Measurements from ENCODE around the gene ARL3. TPM values are rescaled to one million over a fixed set of nuclear protein-coding genes. Genes with fewer than 3 reads are reported as not detected.

ARL3 gene
- total RNA-seq, 1 experiment from 2014 or later: 13.3 TPM

DNA sequence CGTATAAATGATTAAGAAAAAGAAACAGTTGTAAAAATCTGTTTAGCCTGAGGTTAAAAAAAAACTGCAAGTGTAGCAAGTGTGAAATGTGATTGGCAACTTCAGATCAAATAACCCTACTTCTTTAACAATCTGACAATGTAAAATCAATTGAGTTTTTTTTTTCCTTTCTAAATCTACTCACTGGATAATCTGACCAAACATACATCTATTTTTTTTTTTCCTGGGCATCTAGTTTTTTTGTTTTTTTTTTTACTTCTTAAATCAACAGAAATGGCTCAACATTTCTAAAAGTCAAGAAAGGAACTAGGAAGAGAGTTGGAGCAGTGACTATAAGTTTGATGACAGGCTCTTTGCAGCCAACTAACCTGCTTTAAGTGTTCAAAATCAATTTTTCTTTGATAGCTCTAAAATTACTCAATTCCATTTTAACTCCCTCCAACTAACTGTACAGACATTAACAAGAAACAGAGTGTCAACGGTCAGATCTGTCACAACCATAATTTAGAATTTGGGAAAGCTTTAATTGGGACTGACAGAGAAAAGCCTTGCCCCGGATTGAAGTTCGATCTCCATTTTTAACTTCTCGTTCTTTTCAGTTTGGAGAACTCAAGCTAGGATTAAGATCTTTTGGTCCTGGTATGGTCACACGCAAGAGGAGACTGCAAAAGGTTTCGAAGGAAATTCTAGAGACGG lies 1.2 kb downstream of the ARL3 start:
- no peak for TF ChIP-seq ZNF219 (CRISPR knock-in tag; IDR thresholded peaks at IDR 0.05; ENCODE audit: borderline replicate concordance)
- TF ChIP-seq, protein P1, sequence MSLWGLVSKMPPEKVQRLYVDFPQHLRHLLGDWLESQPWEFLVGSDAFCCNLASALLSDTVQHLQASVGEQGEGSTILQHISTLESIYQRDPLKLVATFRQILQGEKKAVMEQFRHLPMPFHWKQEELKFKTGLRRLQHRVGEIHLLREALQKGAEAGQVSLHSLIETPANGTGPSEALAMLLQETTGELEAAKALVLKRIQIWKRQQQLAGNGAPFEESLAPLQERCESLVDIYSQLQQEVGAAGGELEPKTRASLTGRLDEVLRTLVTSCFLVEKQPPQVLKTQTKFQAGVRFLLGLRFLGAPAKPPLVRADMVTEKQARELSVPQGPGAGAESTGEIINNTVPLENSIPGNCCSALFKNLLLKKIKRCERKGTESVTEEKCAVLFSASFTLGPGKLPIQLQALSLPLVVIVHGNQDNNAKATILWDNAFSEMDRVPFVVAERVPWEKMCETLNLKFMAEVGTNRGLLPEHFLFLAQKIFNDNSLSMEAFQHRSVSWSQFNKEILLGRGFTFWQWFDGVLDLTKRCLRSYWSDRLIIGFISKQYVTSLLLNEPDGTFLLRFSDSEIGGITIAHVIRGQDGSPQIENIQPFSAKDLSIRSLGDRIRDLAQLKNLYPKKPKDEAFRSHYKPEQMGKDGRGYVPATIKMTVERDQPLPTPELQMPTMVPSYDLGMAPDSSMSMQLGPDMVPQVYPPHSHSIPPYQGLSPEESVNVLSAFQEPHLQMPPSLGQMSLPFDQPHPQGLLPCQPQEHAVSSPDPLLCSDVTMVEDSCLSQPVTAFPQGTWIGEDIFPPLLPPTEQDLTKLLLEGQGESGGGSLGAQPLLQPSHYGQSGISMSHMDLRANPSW (CRISPR knock-in tag; conservative IDR thresholded peaks at IDR 0.05; ENCODE audit: low read depth): no peak
- no peak for TF ChIP-seq SMAD3 (CRISPR knock-in tag; IDR thresholded peaks at IDR 0.05; ENCODE audit: borderline replicate concordance)
- TF ChIP-seq TEAD1 (CRISPR knock-in tag; IDR thresholded peaks at IDR 0.05): no peak
- TF ChIP-seq FOXP1 (CRISPR knock-in tag; IDR thresholded peaks at IDR 0.05; ENCODE audit: borderline replicate concordance): no peak
- no peak for TF ChIP-seq NFATC4 (CRISPR knock-in tag; IDR thresholded peaks at IDR 0.05)
- TF ChIP-seq TCF7 (CRISPR knock-in tag; IDR thresholded peaks at IDR 0.05; ENCODE audit: low read depth): no peak
- TF ChIP-seq ZNF671 (CRISPR knock-in tag; IDR thresholded peaks at IDR 0.05): no peak
- TF ChIP-seq ZNF317 (CRISPR knock-in tag; IDR thresholded peaks at IDR 0.05; ENCODE audit: borderline replicate concordance, low read depth): no peak
- TF ChIP-seq, protein P2, sequence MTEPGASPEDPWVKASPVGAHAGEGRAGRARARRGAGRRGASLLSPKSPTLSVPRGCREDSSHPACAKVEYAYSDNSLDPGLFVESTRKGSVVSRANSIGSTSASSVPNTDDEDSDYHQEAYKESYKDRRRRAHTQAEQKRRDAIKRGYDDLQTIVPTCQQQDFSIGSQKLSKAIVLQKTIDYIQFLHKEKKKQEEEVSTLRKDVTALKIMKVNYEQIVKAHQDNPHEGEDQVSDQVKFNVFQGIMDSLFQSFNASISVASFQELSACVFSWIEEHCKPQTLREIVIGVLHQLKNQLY (CRISPR knock-in tag; IDR thresholded peaks at IDR 0.05): no peak
- no peak for TF ChIP-seq OVOL2 (CRISPR knock-in tag; IDR thresholded peaks at IDR 0.05; ENCODE audit: borderline replicate concordance)
- TF ChIP-seq PRRX2 (CRISPR knock-in tag; IDR thresholded peaks at IDR 0.05): no peak
- TF ChIP-seq, protein P3, sequence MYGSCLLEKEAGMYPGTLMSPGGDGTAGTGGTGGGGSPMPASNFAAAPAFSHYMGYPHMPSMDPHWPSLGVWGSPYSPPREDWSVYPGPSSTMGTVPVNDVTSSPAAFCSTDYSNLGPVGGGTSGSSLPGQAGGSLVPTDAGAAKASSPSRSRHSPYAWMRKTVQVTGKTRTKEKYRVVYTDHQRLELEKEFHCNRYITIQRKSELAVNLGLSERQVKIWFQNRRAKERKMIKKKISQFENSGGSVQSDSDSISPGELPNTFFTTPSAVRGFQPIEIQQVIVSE (CRISPR knock-in tag; IDR thresholded peaks at IDR 0.05; ENCODE audit: borderline replicate concordance): no peak
- TF ChIP-seq, protein P4, sequence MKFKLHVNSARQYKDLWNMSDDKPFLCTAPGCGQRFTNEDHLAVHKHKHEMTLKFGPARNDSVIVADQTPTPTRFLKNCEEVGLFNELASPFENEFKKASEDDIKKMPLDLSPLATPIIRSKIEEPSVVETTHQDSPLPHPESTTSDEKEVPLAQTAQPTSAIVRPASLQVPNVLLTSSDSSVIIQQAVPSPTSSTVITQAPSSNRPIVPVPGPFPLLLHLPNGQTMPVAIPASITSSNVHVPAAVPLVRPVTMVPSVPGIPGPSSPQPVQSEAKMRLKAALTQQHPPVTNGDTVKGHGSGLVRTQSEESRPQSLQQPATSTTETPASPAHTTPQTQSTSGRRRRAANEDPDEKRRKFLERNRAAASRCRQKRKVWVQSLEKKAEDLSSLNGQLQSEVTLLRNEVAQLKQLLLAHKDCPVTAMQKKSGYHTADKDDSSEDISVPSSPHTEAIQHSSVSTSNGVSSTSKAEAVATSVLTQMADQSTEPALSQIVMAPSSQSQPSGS (CRISPR knock-in tag; IDR thresholded peaks at IDR 0.05; ENCODE audit: borderline replicate concordance, low read depth): no peak
- TF ChIP-seq SMAD4 (CRISPR knock-in tag; IDR thresholded peaks at IDR 0.05): no peak
- ATAC-seq (no peak), DNase-seq (ENCODE audit: low spot score) (no peak)
- H3K27me3 Mint-ChIP-seq (ENCODE audit: low read depth): no peaks in the 10 kb centered on the region
- H3K9me3 Mint-ChIP-seq: no peaks in the 10 kb centered on the region
- H3K27ac Mint-ChIP-seq: peak overlapping the region; percentile 59
- peaks cover 39% of the 10 kb centered on the region for H3K4me1 Mint-ChIP-seq
- H3K36me3 Mint-ChIP-seq: peaks cover 4% of the 10 kb centered on the region; the same call in 1 of the 2 replicates
- ChIA-PET POLR2A (interaction anchor here (1.0 to 2.8 kb wide), 4 partner anchors 30 to 64 kb away, joined by 5 to 13 read pairs (median 8); partner anchors contain the start of gene WBP1L), CTCF (interaction anchor here (0.9 to 6.4 kb wide), 19 partner anchors 8 to 564 kb away, joined by 3 to 101 read pairs (median 4); partner anchors contain the start of genes ACTR1A, AS3MT, BORCS7 and CNNM2)
- peak overlapping the region; percentile 90 for H3K4me3 Mint-ChIP-seq

DNA sequence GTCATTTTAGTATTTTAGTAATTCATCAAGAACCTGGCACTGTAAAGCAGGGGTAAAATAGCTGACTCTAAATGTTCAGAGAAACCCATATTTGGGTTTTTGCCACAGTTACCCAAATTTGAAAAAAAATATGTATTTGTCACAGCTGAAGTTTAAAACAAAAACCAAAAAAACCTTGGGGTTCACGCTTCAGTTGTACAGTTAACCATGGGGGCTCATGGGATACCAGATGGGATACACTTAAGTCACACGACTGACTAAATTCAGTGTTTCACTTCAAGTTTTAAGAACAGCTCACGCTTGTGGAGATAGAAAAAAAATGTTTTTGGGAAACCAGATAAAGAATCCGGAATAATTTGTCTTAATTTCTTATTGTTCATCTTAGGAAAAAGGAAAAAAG lies 2.1 kb downstream of the ARL3 start:
- CTCF ChIA-PET: interaction anchor here (6.4 kb wide), 1 partner anchor 35 kb away, joined by 101 read pairs; no protein-coding TSS in a partner anchor
- H3K27me3 Mint-ChIP-seq (ENCODE audit: low read depth): no peaks in the 10 kb centered on the region
- TF ChIP-seq GRHL2 (CRISPR knock-in tag; IDR thresholded peaks at IDR 0.05; ENCODE audit: insufficient replicate concordance, severe bottlenecking): no peak
- TF ChIP-seq JAZF1 (CRISPR knock-in tag; IDR thresholded peaks at IDR 0.05): no peak
- TF ChIP-seq, protein P5, sequence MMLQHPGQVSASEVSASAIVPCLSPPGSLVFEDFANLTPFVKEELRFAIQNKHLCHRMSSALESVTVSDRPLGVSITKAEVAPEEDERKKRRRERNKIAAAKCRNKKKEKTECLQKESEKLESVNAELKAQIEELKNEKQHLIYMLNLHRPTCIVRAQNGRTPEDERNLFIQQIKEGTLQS (CRISPR knock-in tag; conservative IDR thresholded peaks at IDR 0.05): no peak
- TF ChIP-seq, protein P6, sequence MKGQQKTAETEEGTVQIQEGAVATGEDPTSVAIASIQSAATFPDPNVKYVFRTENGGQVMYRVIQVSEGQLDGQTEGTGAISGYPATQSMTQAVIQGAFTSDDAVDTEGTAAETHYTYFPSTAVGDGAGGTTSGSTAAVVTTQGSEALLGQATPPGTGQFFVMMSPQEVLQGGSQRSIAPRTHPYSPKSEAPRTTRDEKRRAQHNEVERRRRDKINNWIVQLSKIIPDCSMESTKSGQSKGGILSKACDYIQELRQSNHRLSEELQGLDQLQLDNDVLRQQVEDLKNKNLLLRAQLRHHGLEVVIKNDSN (CRISPR knock-in tag; IDR thresholded peaks at IDR 0.05): no peak
- TF ChIP-seq ZBTB21 (CRISPR knock-in tag; IDR thresholded peaks at IDR 0.05; ENCODE audit: borderline replicate concordance): no peak
- TF ChIP-seq, protein P7, sequence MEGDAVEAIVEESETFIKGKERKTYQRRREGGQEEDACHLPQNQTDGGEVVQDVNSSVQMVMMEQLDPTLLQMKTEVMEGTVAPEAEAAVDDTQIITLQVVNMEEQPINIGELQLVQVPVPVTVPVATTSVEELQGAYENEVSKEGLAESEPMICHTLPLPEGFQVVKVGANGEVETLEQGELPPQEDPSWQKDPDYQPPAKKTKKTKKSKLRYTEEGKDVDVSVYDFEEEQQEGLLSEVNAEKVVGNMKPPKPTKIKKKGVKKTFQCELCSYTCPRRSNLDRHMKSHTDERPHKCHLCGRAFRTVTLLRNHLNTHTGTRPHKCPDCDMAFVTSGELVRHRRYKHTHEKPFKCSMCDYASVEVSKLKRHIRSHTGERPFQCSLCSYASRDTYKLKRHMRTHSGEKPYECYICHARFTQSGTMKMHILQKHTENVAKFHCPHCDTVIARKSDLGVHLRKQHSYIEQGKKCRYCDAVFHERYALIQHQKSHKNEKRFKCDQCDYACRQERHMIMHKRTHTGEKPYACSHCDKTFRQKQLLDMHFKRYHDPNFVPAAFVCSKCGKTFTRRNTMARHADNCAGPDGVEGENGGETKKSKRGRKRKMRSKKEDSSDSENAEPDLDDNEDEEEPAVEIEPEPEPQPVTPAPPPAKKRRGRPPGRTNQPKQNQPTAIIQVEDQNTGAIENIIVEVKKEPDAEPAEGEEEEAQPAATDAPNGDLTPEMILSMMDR (IDR thresholded peaks at IDR 0.05): no peak
- TF ChIP-seq ZNF138 (CRISPR knock-in tag; conservative IDR thresholded peaks at IDR 0.05): no peak

More for the DNA sequence above, 2.1 kb downstream of the ARL3 start:
- Mint-ChIP-seq H3K36me3 (no peaks in the 10 kb centered on the region), H3K9me3 (no peaks in the 10 kb centered on the region), H3K4me1 (peaks cover 36% of the 10 kb centered on the region), H3K4me3 (no peak overlapping the region; the same call in 1 of the 2 replicates), H3K27ac (no peak overlapping the region)
- ATAC-seq: no peak
- POLR2A ChIA-PET: no interaction called here
- DNase-seq (ENCODE audit: low spot score): no peak

All from WTC11 (cell line).